Measurements from ENCODE around the gene MPIG6B.

The MPIG6B gene

DNA sequence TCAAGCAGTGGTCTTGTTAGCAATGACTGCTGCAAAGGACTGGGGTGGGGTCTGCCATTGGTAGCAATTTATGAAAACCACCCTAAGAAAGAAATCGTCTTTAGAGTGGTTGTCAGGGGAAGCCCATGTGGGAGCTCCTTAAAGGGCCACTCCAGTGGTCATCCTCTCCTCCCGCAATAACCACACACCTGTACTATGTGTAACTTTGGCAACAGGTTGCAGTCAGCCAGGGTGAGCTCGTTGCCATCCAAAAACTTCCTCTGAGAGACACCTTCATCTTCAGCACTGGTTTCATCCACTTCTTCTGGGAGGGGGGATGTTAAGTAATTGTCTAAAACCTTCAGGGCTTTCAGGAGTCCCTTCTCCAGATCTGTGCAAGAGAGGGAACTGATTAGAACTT is 8.9 kb downstream of the MPIG6B start:
- H3K4me3 ChIP-seq (ENCODE audit: low read depth, low read length) = no peak overlapping the region
- TF ChIP-seq, protein P1, sequence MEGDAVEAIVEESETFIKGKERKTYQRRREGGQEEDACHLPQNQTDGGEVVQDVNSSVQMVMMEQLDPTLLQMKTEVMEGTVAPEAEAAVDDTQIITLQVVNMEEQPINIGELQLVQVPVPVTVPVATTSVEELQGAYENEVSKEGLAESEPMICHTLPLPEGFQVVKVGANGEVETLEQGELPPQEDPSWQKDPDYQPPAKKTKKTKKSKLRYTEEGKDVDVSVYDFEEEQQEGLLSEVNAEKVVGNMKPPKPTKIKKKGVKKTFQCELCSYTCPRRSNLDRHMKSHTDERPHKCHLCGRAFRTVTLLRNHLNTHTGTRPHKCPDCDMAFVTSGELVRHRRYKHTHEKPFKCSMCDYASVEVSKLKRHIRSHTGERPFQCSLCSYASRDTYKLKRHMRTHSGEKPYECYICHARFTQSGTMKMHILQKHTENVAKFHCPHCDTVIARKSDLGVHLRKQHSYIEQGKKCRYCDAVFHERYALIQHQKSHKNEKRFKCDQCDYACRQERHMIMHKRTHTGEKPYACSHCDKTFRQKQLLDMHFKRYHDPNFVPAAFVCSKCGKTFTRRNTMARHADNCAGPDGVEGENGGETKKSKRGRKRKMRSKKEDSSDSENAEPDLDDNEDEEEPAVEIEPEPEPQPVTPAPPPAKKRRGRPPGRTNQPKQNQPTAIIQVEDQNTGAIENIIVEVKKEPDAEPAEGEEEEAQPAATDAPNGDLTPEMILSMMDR (IDR thresholded peaks at IDR 0.05; ENCODE audit: insufficient read depth, low read length, missing control alignments) = no peak
- CTCF ChIA-PET = interaction anchor here (0.6 kb wide), 1 partner anchor 98 kb away, joined by 3 read pairs; no protein-coding TSS in a partner anchor
- POLR2A ChIA-PET = interaction anchor here (0.9 kb wide), 1 partner anchor 96 kb away, joined by 6 read pairs; the partner anchor contains the start of gene HSPA1B
- DNase-seq (ENCODE audit: low read depth, low spot score) = no peak

DNA sequence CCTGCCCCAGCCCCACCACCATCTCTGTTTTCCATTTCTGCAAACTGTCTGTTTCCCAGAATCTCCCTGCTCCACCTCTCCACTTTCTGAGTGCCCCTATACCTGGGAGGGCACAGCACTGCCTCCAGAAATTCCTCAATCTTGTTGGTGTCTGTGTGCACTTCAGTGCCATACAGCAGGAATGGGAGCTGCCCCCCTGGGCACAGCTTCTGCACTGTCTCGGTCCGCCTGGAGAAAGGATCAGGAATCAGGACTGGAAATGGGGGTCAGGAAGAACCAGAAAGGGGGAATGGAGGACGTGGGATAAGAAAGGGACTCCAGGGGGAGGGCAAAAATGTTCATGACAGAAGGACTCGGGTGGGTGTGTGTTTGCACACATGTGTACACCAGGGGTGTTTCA is 10.6 kb downstream of the MPIG6B start:
- H3K4me3 ChIP-seq (ENCODE audit: low read depth, low read length) = peak overlapping the region; percentile 95
- TF ChIP-seq, protein P1 (IDR thresholded peaks at IDR 0.05; ENCODE audit: insufficient read depth, low read length, missing control alignments) = no peak
- CTCF ChIA-PET = no interaction called here
- POLR2A ChIA-PET = interaction anchor here (0.6 to 6.0 kb wide), 2 partner anchors 93 to 1538 kb away, joined by 3 to 32 read pairs; partner anchors contain the start of genes HSPA1B and RPS18
- DNase-seq (ENCODE audit: low read depth, low spot score) = no peak

DNA sequence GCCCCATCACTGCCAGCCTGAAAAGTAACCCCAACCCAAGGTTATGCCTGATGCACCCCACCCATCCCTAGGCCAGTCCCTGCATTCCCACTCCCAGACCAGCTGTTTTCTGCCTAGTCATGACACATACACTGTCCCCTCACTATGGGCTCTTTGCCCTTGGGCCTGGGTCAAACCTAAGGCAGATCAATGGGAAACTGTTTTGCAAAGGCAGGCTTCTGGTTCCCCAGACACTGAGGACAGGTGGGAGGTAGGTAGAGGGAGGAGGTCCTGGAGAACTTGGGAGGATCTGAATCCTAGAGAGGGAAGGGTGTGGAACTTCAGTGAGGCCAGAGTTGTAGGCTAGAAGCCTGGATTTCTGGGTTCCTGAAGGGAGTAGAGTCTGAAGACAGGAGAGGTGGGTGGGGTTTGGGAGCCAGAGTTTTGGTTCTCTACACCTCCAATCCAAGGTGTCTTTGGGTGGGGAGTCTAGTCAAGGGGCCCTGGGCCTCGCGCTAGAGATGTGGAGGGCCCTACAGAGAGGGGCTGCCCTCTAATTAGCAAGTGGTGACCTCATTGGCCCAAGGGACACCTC is 11.2 kb downstream of the MPIG6B start:
- peak overlapping the region; percentile 95 for H3K4me3 ChIP-seq (ENCODE audit: low read depth, low read length)
- ChIA-PET CTCF (interaction anchor here (0.9 to 1.2 kb wide), 2 partner anchors 9 to 57 kb away, joined by 3 read pairs; no protein-coding TSS in a partner anchor), POLR2A (interaction anchor here (0.7 to 6.0 kb wide), 5 partner anchors 28 to 123 kb away, joined by 3 to 32 read pairs (median 4); partner anchors contain the start of genes HSPA1A, HSPA1B and HSPA1L)
- TF ChIP-seq, protein P1 (IDR thresholded peaks at IDR 0.05; ENCODE audit: insufficient read depth, low read length, missing control alignments) = no peak
- DNase-seq (ENCODE audit: low read depth, low spot score) = no peak

DNA sequence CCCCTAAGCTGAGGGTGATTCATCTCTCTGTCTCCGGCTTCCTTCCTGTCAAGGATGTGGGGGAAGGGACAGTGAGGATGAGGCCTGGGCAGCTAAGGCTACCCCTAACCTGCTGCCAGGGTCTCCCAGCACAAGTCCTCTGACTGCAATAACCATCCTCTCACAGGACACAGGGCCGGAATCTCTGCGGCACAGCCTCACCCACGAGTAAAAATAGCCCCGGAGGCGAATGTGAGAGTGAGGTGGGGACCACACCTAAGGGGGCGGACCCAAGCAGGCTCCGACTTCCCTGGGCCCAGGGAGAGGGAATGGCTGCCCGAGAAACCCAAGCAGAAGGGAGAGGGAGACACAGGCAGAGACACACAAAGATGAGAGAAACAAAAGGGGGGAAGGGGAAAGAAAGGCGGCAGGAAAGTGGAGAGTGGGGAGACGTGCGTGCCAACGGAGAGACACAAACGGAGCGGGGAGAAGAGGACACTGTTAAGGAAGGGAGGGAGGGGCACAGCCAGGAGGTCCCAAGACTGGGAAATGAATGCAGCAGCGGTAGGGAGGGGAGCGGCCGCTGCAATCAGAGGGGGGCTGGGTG is 11.7 kb downstream of the MPIG6B start:
- H3K4me3 ChIP-seq (ENCODE audit: low read depth, low read length) = peak overlapping the region; percentile 95
- TF ChIP-seq, protein P1 (IDR thresholded peaks at IDR 0.05; ENCODE audit: insufficient read depth, low read length, missing control alignments) = no peak
- ChIA-PET CTCF (interaction anchor here (0.9 to 1.2 kb wide), 3 partner anchors 10 to 56 kb away, joined by 3 read pairs; no protein-coding TSS in a partner anchor), POLR2A (interaction anchor here (0.7 to 6.0 kb wide), 5 partner anchors 29 to 122 kb away, joined by 3 to 32 read pairs (median 4); partner anchors contain the start of genes HSPA1A, HSPA1B and HSPA1L)
- DNase-seq (ENCODE audit: low read depth, low spot score) = no peak

DNA sequence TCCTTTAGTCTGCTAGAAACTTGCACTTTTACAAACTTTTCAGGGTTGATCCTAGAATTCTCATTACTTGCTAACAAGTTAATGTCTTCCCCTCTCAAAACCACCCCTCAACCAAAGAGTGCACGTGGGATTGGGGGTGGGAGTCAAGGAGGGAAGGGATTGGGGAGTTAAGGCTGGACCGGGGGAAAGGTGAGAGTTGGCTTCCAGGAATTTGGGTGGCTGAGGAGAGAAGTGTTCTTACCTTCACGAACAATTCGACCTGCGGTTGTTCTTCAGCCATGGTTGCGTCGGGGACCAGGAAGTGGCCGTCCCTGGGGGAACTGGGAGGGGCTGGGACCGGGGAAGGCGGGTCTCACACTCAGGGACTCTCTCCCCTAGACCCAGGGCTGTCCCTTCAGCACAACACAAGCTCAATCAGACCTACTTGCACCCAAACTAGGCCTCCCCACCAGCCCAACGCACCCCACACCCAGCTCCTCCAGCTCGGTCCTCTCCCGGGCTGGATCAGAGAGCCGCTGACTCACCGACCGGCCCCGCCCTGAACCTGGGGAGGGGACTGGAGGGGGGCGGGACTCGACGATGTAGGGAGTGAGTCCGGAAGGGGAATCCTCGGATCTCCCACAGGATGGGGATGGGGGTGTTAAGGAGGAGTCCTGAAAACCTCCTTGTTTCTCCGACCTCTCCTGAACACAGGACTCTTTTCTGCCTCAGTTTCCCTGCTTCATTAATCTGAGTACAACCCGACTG is 13.0 kb downstream of the MPIG6B start, which contains the start of gene CLIC1:
CLIC1 (minus strand) TSS at position 510 of the 747 bp plus-strand sequence; CDS start at position 280, 230 bp downstream.
- H3K4me3 ChIP-seq (ENCODE audit: low read depth, low read length) = peak within 1 kb of the TSS; percentile 95
- ChIA-PET CTCF (interaction anchor here (0.8 to 3.3 kb wide), 6 partner anchors 11 to 94 kb away, joined by 3 to 14 read pairs (median 3); no protein-coding TSS in a partner anchor), POLR2A (interaction anchor here (0.6 to 6.0 kb wide), 5 partner anchors 34 to 91 kb away, joined by 3 to 32 read pairs (median 3); partner anchors contain the start of genes C6orf47, HSPA1A, HSPA1B and HSPA1L)
- TF ChIP-seq, protein P1 (IDR thresholded peaks at IDR 0.05; ENCODE audit: insufficient read depth, low read length, missing control alignments) = no peak
- DNase-seq (ENCODE audit: low read depth, low spot score) = no peak

All from AG04449 (cell line).